ENCODE measurements around the gene RTN4IP1. TPM values are rescaled to one million over a fixed set of nuclear protein-coding genes. Genes with fewer than 3 reads are reported as not detected.

The RTN4IP1 gene
- 3.3 TPM for total RNA-seq (ENCODE audit: unreplicated experiment)
- long read RNA-seq, partial matches to known transcripts: 1 of 5 reads
- long read RNA-seq, other reads (novel, unspliced or antisense): 2 of 5 reads

DNA sequence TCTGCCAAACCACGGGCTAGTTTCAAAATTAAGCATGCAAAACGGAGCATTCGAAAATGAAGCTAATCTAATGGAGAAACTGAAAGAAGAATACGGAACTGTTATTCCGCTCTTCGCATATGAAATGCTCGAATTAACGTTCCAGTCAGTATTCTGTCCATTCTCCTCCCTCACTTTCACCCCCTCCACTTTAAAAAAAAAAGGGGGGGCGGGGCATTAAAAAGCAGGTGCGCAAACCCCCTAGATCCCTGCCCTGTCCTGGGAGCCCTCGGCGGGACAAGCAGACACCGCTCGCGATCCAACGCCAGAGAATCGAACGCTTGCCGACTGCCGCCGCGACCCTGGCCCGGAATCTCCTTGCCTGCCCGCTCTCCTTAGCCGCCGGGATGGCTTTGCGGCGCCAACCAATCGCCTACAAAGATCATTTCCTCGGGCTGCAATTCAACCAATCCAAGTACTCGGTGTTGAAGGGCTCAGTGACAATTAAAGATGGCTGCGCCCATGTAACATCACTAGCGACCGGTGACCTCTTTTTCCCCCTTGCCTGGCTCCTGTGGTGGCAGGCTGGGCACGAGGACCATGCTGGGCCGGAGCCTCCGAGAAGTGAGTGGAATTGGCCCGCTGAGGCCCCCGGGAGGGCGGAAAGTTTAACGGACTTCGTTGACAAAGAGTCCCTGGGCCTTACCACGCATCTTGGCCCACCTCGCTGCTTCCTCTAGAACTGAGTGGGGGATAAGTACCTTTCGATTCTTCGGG, at the start of gene RTN4IP1, which contains the start of gene QRSL1:
Gene RTN4IP1 (minus strand): TSS at position 396 of the 756 bp plus-strand sequence. CDS start 477 bp downstream, outside the sequence.
Gene QRSL1 (plus strand): TSS at position 476 of the 756 bp plus-strand sequence. CDS start 104 bp downstream, at position 580.
- Mint-ChIP-seq H3K36me3 (ENCODE audit: low read depth, unreplicated experiment) (no peaks in the 10 kb centered on the region), H3K4me1 (ENCODE audit: unreplicated experiment) (peaks cover 10% of the 10 kb centered on the region), H3K27ac (ENCODE audit: unreplicated experiment) (peak within 1 kb of the TSS; percentile 94), H3K27me3 (ENCODE audit: unreplicated experiment) (no peaks in the 10 kb centered on the region), H3K4me3 (ENCODE audit: unreplicated experiment) (peak within 1 kb of the TSS; percentile 97), H3K9me3 (ENCODE audit: unreplicated experiment) (no peaks in the 10 kb centered on the region)
- DNase-seq (ENCODE audit: low spot score): peak; percentile 87
- TF ChIP-seq, protein P1, sequence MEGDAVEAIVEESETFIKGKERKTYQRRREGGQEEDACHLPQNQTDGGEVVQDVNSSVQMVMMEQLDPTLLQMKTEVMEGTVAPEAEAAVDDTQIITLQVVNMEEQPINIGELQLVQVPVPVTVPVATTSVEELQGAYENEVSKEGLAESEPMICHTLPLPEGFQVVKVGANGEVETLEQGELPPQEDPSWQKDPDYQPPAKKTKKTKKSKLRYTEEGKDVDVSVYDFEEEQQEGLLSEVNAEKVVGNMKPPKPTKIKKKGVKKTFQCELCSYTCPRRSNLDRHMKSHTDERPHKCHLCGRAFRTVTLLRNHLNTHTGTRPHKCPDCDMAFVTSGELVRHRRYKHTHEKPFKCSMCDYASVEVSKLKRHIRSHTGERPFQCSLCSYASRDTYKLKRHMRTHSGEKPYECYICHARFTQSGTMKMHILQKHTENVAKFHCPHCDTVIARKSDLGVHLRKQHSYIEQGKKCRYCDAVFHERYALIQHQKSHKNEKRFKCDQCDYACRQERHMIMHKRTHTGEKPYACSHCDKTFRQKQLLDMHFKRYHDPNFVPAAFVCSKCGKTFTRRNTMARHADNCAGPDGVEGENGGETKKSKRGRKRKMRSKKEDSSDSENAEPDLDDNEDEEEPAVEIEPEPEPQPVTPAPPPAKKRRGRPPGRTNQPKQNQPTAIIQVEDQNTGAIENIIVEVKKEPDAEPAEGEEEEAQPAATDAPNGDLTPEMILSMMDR (IDR thresholded peaks at IDR 0.05; ENCODE audit: unreplicated experiment): no peak

DNA sequence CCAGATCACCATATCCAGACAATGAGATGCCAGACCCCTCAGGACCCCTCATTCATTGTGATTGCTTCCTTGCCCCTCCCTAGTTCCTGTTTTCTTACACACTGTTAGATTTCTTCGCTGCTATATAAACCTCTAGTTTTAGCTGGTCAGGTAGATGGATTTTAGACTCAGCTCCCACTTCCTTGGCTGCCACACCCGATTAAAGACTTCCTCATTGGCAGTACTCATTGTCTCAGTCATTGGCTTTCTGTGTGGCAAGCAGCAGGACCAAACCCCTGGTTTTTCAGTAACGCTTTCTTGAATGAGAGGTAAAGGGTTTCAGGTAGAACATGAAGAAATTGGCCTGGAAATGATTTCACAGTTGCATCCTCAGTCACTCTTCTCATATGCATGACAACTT, 48.0 kb upstream of the RTN4IP1 start:
- Mint-ChIP-seq H3K4me3 (ENCODE audit: unreplicated experiment) (no peak overlapping the region), H3K27me3 (ENCODE audit: unreplicated experiment) (no peaks in the 10 kb centered on the region), H3K36me3 (ENCODE audit: low read depth, unreplicated experiment) (no peaks in the 10 kb centered on the region), H3K27ac (ENCODE audit: unreplicated experiment) (no peak overlapping the region), H3K4me1 (ENCODE audit: unreplicated experiment) (peaks cover 7% of the 10 kb centered on the region), H3K9me3 (ENCODE audit: unreplicated experiment) (no peaks in the 10 kb centered on the region)
- TF ChIP-seq, protein P1 (IDR thresholded peaks at IDR 0.05; ENCODE audit: unreplicated experiment): no peak
- no peak for DNase-seq (ENCODE audit: low spot score)

DNA sequence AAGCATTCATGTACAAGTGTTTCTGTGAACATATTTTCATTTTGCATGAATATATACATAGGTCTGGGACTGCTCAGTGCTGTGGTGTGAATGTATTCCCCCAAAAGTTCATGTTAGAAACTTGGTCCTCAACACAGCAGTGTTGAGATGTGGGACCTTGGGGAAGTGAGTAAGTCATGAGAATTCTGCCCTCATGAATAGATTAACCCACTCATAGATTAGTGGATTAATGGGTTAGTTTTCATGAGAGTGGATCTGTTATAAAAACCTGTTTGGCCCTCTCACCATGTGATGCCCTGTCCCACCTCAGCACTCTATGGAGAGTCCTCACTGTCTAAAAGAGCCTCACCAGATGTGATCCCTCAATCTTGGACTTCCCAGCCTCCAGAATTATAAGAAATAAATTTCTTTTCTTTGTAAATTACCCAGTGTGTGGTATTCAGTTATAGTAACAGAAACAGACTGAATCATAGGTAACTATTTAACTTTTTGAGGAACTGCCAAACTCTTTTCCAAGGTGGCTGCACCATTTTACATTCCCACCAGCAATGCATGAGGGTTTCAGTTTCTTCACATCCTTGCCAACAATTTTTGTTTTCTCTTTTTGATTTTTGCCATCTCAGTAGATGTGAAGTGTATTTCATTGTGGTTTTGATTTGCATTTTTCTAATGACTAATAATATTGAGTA, 45.4 kb upstream of the RTN4IP1 start:
- Mint-ChIP-seq H3K4me3 (ENCODE audit: unreplicated experiment) (no peak overlapping the region), H3K27ac (ENCODE audit: unreplicated experiment) (no peak overlapping the region), H3K4me1 (ENCODE audit: unreplicated experiment) (peaks cover 7% of the 10 kb centered on the region), H3K36me3 (ENCODE audit: low read depth, unreplicated experiment) (no peaks in the 10 kb centered on the region), H3K27me3 (ENCODE audit: unreplicated experiment) (no peaks in the 10 kb centered on the region), H3K9me3 (ENCODE audit: unreplicated experiment) (no peaks in the 10 kb centered on the region)
- TF ChIP-seq, protein P1 (IDR thresholded peaks at IDR 0.05; ENCODE audit: unreplicated experiment): no peak
- no peak for DNase-seq (ENCODE audit: low spot score)

DNA sequence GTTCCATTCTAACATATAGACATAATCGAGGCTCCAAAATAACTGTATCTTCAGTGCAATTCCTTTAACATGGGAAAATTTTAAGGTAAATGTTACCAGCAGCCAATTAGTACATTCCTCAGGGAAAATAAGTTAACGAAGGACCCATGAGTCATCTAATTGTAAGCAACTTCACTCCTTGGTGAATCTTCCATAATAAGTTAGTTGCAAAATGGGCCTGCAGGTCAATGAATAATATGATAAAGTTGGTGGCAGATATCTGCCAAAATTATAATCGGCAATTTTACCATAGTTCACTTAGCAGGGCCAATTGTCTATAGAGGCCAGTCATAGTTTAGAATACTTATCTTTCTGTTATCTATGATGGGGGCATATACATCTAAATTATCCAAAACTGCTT, 42.4 kb upstream of the RTN4IP1 start:
- H3K36me3 Mint-ChIP-seq (ENCODE audit: low read depth, unreplicated experiment): no peaks in the 10 kb centered on the region
- no peaks in the 10 kb centered on the region for H3K27me3 Mint-ChIP-seq (ENCODE audit: unreplicated experiment)
- no peaks in the 10 kb centered on the region for H3K9me3 Mint-ChIP-seq (ENCODE audit: unreplicated experiment)
- no peak overlapping the region for H3K4me3 Mint-ChIP-seq (ENCODE audit: unreplicated experiment)
- H3K27ac Mint-ChIP-seq (ENCODE audit: unreplicated experiment): no peak overlapping the region
- DNase-seq (ENCODE audit: low spot score): no peak
- H3K4me1 Mint-ChIP-seq (ENCODE audit: unreplicated experiment): no peaks in the 10 kb centered on the region
- TF ChIP-seq, protein P1 (IDR thresholded peaks at IDR 0.05; ENCODE audit: unreplicated experiment): no peak

All from endothelial cell (in vitro differentiated cells).